Glomerular visceral epithelial cell (primary cell): ENCODE data around the gene CIAPIN1.

Experiments used
- DNase-seq: peaks from one replicate; pipeline ENCODE4 v3.0.0-alpha.2; 2016; ENCODE audit errors: extremely low spot score

CIAPIN1 gene

DNA sequence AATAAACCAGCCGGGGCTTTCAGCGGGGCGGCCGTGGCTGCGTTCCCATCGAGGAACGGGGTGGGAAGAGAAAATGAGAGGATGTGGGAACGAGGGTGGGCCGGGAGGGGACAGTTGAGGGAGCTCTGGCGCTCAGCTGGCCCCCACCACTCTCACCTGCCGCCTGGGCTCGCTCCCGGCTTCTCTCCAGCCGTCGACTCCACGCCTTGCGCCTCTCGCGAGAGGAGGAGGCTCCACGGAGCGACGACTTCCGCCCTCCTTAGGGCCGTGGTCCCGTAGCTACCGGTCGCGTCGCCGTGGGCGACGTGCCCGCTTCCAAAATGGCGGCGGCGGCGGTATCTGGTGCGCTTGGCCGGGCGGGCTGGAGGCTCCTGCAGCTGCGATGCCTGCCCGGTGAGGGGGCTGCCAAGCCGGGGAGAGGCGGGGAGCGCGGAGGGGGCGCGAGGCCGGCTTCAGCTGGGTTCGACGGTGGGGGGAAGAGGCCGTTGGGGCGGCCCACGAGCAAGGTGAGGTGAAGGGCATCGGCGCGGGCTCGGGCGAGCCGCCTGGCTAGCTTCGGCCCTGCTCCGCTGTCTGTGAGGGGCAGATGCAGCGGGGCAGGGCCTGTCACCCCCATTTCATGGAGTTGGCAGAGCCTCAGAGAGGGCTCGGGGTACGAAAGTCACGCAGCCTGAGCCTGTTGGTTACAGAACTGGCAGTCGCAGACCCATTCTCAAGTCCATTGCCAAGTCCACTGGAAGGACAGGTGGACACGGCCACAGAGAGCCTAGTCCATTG, at the start of gene CIAPIN1, which contains the start of gene COQ9:
Gene CIAPIN1, minus strand, starts transcription at position 200 of the 777 bp plus-strand sequence. CDS start 6,457 bp downstream, outside the sequence.
Gene COQ9, plus strand, starts transcription at position 294 of the 777 bp plus-strand sequence. Its CDS starts 27 bp downstream, at position 321.
- DNase-seq, result peak; percentile 89

DNA sequence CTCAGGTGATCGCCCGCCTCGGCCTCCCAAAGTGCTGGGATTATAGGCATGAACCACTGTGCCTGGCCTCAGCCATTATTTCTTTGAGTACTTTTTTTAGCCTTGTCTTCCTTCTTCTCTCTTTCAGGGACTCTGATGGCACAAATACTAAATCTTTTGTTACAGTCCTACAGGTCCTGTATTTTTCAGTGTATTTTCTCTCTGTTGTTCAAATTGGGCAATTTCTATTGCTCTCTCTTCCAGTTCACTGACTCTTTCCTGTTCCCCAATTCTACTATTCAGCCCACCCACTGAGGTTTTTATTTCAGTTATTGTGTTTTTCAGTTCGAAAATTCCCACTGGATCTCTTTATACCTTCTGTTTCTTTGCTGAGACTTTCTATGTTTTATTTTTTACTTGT, 46.6 kb upstream of the CIAPIN1 start:
- DNase-seq, result no peak

DNA sequence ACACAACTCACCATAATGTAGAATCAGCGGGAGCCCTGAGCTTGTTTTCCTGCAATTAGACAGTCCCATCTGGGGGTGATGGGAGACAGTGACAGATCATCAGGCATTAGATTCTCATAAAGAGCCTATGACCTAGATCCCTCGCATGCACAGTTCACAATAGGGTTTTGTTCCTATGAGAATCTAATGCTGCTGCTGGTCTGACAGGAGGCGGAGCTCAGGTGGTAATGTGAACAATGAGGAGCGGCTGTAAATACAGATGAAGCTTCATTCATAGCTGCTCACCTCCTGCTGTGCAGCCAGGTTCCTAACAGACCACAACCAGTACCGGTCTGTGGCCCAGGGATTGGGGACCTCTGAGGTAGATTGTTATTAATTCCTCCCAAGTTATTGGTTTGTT, 42.0 kb upstream of the CIAPIN1 start:
- DNase-seq, result no peak

DNA sequence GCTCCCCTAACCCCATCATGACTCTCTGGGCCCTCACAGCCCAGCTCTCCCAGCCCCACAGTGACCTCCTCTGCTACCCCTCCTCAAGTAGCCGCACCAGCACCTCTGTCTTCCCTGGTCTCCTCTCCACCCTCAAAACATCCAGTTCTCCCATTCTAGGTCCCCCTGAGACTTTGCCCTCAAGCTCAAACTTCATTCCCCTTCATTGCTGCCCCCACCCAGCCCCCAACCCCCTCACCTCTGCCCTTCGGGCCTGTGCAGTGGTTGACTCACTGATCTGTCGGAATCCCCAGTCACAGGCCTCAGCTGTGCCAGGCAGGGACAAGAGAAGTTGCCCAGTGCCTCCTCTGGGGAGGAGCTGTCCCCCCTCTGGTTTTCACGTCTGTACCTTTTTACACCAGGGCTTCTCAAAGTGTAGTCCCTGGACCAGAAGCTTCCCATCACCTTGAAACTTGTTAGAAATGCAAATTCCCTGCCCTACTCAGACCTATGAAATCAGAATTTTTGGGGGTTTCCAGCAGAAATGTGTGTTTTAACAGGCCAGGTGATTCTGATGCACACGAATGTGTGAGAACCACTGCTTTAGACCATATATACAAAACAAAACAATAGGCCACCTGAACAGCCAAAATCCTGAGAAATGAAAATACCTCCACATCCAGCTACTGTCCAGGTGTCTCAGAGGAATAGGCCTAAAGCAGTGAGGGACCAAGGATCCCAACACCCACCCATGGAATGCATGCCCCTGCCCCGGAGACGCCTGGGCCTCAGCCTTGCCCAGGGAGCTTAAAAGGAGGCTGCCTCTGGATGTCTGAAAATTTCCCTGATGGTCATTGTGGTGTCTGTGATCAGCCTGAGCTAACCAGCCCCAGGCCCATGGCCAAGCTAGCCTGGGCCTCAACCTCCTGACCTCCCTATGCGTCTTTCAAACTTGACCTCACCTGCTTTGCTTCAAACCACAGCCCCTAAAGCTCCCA, 40.0 kb upstream of the CIAPIN1 start:
- DNase-seq, result no peak

DNA sequence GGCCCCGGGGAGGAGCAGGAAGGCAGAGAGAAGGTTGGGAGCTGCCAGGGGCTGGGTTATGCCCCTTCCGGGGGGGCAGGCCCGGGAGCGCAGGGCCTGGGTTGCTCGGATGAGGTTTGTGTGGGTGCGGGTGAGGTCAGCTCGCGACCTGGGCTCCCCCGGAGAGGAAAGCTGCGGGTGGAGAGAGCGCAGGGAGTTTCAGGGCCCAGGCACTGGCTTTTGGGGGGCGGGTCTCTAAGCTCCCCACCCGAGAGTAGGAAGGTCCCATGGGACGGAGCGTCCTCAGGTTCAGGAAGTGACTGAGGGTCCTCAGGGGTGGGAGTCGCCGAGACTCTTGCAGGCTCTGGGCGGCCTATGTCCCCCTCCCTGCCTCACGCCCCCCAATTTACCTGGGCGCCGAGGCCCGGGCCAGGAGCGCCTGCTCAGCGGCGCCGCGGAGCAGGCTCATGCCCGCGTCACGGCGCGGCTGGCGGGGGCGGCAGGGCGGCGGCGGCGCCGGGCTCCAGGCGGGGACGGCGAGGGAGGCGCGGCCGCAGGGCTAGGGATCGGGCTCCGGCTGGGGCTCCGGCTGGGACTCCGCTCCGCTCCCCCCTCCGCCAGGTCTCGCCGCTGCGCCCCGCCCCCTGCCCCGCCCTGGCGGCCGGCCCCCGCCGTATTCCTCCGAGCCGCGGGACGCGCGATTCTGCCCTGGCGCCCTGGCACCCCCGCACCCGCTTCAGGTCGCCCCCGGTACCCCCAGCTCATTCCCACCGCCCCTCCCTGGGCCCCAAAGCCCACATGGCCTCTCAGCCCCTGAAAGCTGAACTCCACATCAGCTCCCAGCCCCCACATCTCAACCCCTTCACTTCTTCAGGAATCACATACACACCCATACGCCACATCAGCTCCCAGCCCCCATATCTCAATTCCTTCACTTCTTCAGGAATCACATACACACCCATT, 39.0 kb upstream of the CIAPIN1 start, which contains the start of gene DOK4:
Gene DOK4, minus strand, starts transcription at position 578 of the 942 bp plus-strand sequence. CDS start 6,986 bp downstream, outside the sequence.
- DNase-seq, result peak; percentile 73

DNA sequence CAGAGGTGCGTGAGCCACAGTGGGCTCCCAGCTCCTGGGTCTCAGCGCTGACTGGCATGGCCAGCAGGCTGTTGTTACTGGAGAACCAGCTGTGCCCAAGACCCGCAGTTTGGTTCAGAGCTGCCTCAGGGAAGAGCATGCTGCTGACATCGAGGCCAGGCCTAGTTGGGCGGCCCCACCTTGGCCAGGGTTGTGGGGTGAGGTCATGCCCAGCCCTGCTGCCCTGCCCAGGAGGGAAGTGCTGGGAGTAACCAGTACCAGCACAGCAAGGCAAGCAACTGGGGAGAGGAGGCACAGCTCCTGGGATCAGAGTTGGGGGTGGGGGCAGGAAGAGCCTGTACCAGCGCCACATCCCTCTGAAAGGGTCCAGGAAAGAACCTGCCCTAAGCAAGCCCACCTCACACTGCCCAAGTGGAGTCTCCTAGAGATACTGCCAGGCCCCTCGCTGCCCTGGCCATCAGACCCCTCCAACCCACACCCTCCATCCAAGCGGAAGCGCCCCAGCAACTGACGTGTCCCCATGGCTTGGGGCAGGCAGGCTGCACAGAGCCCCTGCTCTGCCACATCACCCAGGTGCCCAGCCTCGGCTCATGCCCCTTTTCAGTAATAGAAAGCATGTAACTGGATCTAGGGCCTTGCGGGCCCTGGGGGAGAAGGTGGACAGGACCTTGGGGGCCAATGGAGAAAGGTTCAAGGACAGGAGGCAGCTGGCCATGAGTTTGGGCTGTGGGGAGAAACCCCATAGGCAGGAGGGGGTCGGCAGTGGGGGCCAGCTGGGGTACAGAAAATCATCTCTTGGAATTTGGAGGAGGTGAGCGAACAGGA, 38.1 kb upstream of the CIAPIN1 start:
- DNase-seq, result peak; percentile 16

DNA sequence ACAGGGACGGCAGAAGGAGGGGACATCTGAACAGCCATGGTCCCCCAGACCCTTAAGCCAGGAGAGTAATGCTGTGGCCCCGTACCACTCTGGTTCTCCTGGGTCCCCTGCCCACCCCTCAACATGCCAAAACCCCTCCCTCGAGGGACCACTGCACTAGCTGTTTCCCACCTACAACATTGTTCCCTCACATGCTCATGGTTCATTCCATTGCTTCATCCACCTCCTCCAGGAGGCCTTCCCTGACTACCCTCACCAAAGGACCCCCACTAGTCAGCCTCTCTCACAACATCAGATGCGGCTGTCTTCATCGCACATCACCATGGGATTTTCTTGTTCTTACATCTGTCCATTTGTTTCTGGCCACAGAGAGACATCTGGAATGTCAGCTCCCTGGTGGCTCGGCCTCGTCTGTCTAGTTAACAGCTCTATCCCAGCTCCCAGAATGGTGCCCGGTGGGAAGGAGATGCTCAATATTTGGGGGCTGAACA, 37.4 kb upstream of the CIAPIN1 start:
- DNase-seq, result no peak

DNA sequence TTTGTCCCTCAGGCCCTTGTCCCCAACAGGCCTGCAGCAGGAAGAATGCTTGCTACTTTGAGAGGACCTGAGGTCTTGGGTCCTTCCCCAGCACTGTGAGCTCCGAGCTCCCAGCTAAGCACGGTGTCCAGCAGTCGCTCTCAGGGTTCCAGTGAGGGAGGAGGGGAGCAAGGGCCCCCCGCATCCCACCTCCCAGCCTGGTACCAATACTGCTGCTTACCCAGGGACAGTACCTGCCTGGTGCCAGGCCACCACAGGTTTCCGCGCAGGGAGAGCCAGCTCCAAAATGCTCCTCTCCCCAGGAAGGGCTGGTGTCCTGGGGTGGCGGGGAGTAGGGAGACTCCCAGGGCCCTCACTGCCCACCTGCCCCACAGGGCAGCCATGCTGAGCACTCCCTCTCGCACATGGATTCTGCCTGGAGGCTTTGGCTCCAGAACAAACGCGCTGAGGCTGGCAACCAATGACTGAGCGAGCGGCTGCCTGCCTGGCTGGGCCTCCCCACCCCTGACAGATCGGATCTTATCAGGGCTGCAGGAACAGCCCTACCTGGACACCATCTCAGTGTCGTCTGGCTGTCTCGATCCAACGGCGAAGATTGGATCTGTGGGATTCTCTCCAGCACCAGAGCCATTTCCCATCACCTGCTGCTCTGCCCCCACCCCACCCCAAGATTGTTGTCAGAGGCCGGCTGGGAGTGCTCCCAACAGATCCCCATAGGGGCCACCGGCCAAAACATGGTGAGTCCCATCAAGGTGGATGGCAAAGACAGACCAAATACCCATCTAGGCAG, 36.7 kb upstream of the CIAPIN1 start:
- DNase-seq, result no peak

DNA sequence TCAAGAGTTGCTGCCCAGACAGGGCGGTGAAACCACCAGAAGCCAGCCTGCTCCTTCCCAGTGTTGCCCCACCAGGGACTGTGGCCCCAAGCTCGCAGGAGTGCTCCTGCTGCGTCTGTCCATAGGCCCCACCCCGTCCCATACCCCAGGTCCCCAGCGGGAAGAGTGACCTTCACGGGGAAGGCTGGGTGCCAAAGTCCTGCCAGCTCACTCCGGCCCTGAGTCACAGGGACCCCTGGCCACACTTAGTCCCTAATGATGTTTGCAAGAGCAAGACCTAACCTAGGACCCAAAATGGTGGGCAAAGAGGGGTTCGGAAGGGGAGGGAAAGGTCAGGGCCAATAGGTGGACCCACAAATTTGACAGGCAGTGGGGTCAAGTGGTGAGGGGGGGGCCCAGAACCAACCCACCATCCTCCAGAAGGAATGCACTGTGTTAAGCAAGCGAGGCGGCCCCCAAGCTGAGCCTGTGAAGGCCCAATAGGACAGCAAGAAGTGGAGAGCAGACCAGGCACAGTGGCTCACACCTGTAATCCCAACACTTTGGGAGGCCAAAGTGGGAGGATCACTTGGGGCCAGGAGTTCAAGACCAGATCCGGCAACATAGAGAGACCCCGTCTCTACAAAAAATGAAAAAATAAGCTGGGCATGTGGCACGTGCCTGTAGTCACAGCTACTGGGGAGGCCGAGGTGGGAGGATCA, 35.8 kb upstream of the CIAPIN1 start:
- DNase-seq, result no peak

DNA sequence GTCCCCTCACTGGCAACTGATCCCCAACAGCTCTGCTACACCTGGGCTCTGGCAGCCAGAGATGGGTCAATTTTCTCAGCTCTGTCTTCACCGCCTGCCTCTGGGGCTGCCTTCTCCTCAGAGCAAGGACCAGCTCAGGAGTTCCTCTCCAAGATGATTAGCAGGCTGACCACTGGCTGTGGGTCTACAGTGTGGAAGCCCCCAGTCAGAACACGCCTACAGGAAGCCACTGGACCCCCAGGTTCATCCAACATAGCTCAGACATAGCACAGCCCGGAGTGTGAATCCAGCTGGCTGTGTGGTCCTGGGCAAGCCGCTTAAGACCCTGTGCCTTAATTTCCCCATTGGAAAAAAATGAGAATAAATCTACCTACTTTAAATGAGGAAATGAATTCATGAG, 34.2 kb upstream of the CIAPIN1 start:
- DNase-seq, result no peak

DNA sequence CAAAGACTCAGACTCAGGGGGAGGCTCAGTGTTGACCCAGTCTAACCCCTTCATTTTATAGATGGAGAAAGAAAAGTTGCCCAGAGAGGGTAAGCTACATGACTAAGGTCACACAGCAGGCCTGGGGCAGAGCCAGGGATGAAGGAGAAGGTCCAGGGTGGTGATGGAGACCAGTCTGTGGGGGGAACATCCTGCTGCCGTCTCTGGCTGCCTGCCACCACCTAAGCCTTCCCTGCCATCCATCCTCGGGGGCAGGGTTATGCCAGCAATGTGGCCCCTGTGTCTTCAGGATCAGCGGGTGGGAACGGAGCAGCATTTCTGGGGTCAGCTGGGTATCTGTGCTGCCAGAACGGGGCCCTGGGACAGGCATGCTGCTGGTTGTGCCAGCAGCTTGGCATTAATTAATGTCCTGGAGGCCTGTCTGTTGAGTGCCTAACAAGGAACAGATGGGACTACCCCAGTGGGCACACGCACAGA, 33.6 kb upstream of the CIAPIN1 start:
- no peak for DNase-seq

DNA sequence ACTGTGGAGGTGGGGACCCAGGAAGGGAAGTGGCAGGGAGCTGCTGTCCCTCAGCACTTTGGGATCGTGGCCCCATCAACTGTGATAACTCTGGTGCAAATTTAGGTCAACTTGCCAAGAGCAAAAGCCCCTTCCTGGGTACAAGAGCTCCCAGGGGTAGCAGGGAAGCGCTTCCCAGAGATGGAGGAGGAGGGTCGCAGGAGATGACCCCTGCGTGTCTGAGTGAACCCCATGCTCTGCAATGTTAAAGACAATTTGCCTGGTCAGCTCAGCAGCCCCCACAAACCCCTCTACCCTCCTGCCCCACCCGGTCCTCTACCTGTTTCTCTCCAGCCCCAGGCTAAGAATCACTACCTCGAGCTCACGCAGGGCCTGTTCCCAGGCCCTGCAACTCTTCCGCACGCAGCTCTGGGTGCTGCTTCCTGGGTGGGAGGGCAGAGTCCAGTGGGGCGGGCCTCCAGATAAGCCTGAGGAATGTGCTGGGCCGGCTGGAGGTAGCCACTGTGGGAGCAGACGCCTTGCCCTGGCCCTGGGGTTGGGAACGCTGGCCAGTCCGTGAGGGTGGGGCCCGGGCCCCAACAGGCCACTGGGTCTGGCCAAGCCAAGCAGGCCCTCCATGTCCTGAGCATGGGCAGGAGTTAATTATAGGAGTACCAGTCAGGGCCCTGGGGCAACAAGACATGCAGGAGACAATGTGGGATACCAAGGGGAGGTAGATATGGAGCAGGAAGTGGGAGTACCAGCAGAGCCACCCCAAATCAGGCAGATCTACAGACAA, 33.0 kb upstream of the CIAPIN1 start:
- peak; percentile 83 for DNase-seq

DNA sequence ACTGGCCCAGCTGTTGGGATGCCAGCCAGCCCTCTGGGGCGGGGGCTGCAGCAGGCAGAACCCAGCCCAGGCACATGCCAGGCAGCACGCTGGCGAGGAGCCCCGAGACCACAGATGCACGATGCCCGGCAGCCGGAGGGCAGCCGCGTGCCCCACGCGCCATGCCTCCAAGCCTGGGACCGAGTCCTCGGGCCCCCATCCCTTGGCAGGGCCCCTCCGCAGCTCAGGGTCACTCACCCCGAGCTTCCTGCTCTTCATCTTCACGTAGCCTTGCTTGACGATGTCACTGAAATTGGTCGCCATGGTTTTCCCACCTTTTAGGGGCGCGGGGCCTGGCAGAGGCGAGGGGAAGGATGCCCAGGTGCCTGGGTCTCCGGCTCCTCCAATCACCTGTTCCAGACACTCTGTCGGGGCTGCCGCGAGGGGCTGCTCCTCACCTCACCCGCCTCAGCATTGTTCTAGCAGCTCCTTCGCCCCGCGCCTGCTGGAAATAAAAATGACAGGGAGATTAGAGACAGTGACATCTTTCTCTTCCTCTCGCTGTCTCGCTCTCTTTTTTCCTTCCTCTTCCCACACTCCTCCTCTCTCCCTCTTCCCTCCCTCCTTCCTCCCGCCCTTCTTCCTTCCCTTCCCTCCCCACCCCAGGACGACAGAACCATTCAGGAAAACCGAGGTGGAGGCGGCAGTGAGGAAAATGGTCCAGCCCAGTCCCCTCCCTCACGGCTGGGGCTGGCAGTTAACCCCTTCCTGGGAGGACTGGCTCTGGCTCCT, 32.2 kb upstream of the CIAPIN1 start:
- peak; percentile 73 for DNase-seq

DNA sequence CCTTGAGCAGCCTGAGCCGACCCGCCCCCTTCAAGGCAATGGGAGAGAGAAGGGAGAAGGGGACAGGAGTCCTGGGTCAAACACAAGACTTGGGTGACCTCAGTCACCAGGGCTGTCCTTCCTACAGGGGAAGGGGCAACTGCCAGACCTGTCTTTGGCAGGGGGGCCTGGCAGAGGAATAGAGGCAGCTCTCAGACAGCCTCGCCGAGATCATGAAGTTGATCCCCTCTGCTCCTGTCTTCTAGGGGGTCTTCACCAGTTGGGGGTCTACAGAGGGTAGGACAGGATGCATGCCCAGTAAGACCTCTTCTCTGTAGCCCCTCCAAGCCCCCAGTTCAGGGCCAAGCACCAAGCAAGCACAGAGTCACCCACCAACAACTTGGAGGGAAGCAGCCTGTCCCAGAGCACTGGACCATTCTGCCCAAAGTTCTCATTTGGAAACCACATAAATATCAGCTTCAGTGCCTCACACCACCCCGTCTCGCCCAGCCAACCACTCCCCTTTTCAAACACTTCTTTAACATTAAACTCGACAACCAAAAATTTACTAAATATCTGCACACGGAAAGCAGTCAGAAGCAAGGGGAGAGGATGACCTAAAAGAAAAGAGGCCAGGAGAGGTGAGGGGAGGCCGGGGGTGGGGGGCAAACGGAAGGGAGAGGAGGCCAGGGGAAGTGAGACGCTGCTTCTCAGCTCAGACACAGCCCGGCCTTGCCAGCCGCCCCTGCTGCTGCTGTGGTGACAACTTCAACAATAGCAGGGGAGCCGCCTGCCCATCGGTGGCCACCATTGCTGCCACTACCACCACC, 31.4 kb upstream of the CIAPIN1 start:
- no peak for DNase-seq

DNA sequence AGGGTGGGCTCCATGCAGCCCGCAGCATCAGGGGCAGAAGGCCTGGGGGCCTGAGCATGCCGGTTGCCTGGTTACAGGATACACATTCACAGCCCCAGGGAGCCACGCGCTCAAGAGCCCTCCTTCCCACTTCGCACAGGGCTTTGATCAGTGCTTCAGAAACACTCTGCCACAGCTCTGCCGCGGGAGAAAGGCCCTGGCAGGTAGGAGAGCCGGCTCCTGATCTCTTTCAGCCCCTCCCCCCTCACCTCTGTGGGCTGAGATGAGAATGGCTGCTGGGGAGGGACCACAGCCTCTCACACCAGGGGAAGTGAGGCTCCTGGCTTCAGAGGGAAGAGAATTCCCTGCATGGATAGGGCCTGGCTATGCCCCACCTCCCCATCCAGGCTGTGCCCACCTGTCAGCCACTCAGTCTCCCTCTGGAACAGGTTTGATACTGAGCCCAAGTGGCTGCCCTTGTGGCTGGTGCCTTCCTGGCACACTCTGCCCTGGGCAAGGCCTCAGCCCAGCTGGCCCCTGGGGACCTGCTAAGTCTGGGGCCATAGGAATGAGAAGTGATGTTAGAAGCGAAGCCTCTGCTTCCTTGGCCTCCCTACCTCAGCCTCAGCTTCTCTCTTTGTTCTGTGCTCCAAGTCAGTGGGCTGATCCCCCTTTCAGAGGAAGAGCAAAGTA, 30.5 kb upstream of the CIAPIN1 start:
- no peak for DNase-seq
